GM12878 (cell line): Measurements from ENCODE around the gene WASF2. TPM values are rescaled to one million over a fixed set of nuclear protein-coding genes. Genes with fewer than 3 reads are reported as not detected.

Source experiments
- ATAC-seq: fragments of 200-7000 bp; cut with Tn5 transposase; 3 replicates; pipeline ENCODE4 v1.9.1; 2020; ENCODE audit warnings: mild to moderate bottlenecking, moderate library complexity
- BruUV-seq: library from RNA; stranded (reverse); fragments of 400-500 nt; replicated peaks from 2 replicates; lab custom pipeline; 2021; lab: Mats Ljungman, UMichigan
- CTCF ChIA-PET: fragments of 300-600 bp; sonication (Branson Sonifier 250); formaldehyde crosslinking; extraction: SDS; loops from one replicate; lab custom pipeline; 2021; ENCODE audit warnings: inconsistent platforms; lab: Yijun Ruan, JAX
- POLR2A ChIA-PET: fragments of 350-600 bp; formaldehyde crosslinking; extraction: SDS; loops from one replicate; lab custom pipeline; 2021; ENCODE audit warnings: inconsistent platforms; lab: Charles Lee
- RAD21 ChIA-PET: fragments of 300-600 bp; sonication (Branson Sonifier 250); formaldehyde crosslinking; loops from one replicate; lab custom pipeline; 2023; ENCODE audit warnings: antibody characterized with exemption; ENCODE audit not compliant: unreplicated experiment; lab: Charles Lee
- SMC1A ChIA-PET: fragments of 300-600 bp; sonication (Branson Sonifier 250); formaldehyde crosslinking; loops from one replicate; lab custom pipeline; 2023; ENCODE audit not compliant: unreplicated experiment, uncharacterized antibody; lab: Charles Lee
- DNase-seq: peaks from one replicate; pipeline ENCODE4 v3.0.0-alpha.2; 2011; ENCODE audit warnings: low read depth, low spot score
- FAIRE-seq: peaks from 3 replicates; lab custom pipeline; 2011; peaks lifted over from hg19 to GRCh38; lab: Jason Lieb, UNC
- H2AFZ ChIP-seq: 2 replicates; pipeline ENCODE4 v1.6.0; 2011; ENCODE audit warnings: low read depth, low read length, control low read depth; ENCODE audit not compliant: control insufficient read depth
- H3K27ac ChIP-seq: 2 replicates; pipeline ENCODE4 v1.5.1; 2011; ENCODE audit warnings: control low read depth; ENCODE audit not compliant: control insufficient read depth, insufficient read depth
- H3K27me3 ChIP-seq, 2 experiments: replicated peaks in 1 of 2; 2 replicates each; pipeline versions ENCODE4 v1.6.0 to v1.6.1; 2011; ENCODE audit warnings: low read length in 1 of 2; ENCODE audit not compliant: control insufficient read depth in 2 of 2, insufficient read depth in 2 of 2
- H3K36me3 ChIP-seq, 2 experiments: 2 replicates each; pipeline ENCODE4 v1.5.1; 2011; ENCODE audit warnings: low read length in 1 of 2; ENCODE audit not compliant: control insufficient read depth in 2 of 2, insufficient read depth in 2 of 2
- H3K4me1 ChIP-seq: 2 replicates; pipeline ENCODE4 v1.6.1; 2011; ENCODE audit warnings: mild to moderate bottlenecking, low read length, moderate library complexity, mixed read lengths; ENCODE audit not compliant: control insufficient read depth, insufficient read depth
- H3K4me2 ChIP-seq: 2 replicates; pipeline ENCODE4 v1.6.0; 2011; ENCODE audit warnings: control low read depth; ENCODE audit not compliant: control insufficient read depth, insufficient read depth
- H3K4me3 ChIP-seq: fragments of 200-600 bp; sonication (generic); 2 replicates; pipeline ENCODE4 v1.5.1; 2016
- H3K79me2 ChIP-seq: 2 replicates; pipeline ENCODE4 v1.6.0; 2011; ENCODE audit warnings: low read length; ENCODE audit not compliant: control insufficient read depth, insufficient read depth
- H3K9ac ChIP-seq: 2 replicates; pipeline ENCODE4 v1.8.0; 2011; ENCODE audit warnings: low read length, control low read depth, mixed read lengths; ENCODE audit not compliant: control insufficient read depth, insufficient read depth
- H3K9me3 ChIP-seq: replicated peaks from 3 replicates; pipeline ENCODE4 v1.5.1; 2011; ENCODE audit warnings: mild to moderate bottlenecking, low read length; ENCODE audit not compliant: control insufficient read depth, insufficient read depth
- H4K20me1 ChIP-seq: 2 replicates; pipeline ENCODE4 v1.6.0; 2011; ENCODE audit not compliant: control insufficient read depth, insufficient read depth
- BACH1 ChIP-seq: fragments of 450-650 bp; IDR thresholded peaks from 2 replicates; pipeline ENCODE4 v1.6.1; 2017; ENCODE audit warnings: mild to moderate bottlenecking, borderline replicate concordance
- CEBPB ChIP-seq, 2 experiments: fragments of 150-350 bp in 1 of 2; IDR thresholded peaks; 2 replicates each; pipeline ENCODE4 v1.6.1; 2012 to 2014; ENCODE audit warnings: low read depth in 2 of 2, low read length in 2 of 2, borderline replicate concordance in 1 of 2, inconsistent platforms in 1 of 2
- CHD1 ChIP-seq: IDR thresholded peaks from 2 replicates; pipeline ENCODE4 v1.6.1; 2012; ENCODE audit warnings: low read depth, low read length, improper control_type of control experiment
- FOS ChIP-seq: IDR thresholded peaks from 3 replicates; pipeline ENCODE4 v1.6.1; 2011; ENCODE audit warnings: borderline replicate concordance; ENCODE audit not compliant: insufficient read length; ENCODE audit errors: extremely low read depth
- FOXK2 ChIP-seq: fragments of 450-650 bp; IDR thresholded peaks from 2 replicates; pipeline ENCODE4 v1.6.1; 2017; ENCODE audit warnings: mild to moderate bottlenecking, moderate library complexity
- JUNB ChIP-seq: IDR thresholded peaks from 2 replicates; pipeline ENCODE4 v1.6.1; 2016; ENCODE audit warnings: antibody characterized with exemption, mild to moderate bottlenecking
- LARP7 ChIP-seq: fragments of 450-650 bp; IDR thresholded peaks from 2 replicates; pipeline ENCODE4 v1.6.1; 2017; ENCODE audit warnings: mild to moderate bottlenecking
- MEF2A ChIP-seq: IDR thresholded peaks from 2 replicates; pipeline ENCODE4 v1.6.1; 2011; ENCODE audit warnings: low read depth, mild to moderate bottlenecking, low read length, moderate library complexity; ENCODE audit not compliant: insufficient read depth
- MTA2 ChIP-seq: fragments of 450-650 bp; IDR thresholded peaks from 2 replicates; pipeline ENCODE4 v1.6.1; 2016; ENCODE audit warnings: low read depth, mild to moderate bottlenecking, moderate library complexity
- NFYB ChIP-seq: IDR thresholded peaks from 2 replicates; pipeline ENCODE4 v1.6.1; 2011; ENCODE audit warnings: low read depth, mild to moderate bottlenecking, low read length, improper control_type of control experiment, moderate library complexity; ENCODE audit not compliant: insufficient read depth
- NR2F1 ChIP-seq: fragments of 450-650 bp; conservative IDR thresholded peaks from 2 replicates; pipeline ENCODE4 v1.6.1; 2017; ENCODE audit warnings: mild to moderate bottlenecking
- PKNOX1 ChIP-seq: fragments of 450-650 bp; IDR thresholded peaks from 2 replicates; pipeline ENCODE4 v1.6.1; 2016; ENCODE audit warnings: mild to moderate bottlenecking
- POLR2AphosphoS5 ChIP-seq: IDR thresholded peaks from 2 replicates; pipeline ENCODE4 v1.6.1; 2011; ENCODE audit warnings: mild to moderate bottlenecking, low read length, inconsistent platforms
- RELB ChIP-seq: fragments of 450-650 bp; IDR thresholded peaks from 2 replicates; pipeline ENCODE4 v1.6.1; 2017; ENCODE audit warnings: low read depth, mild to moderate bottlenecking, moderate library complexity
- SREBF1 ChIP-seq: IDR thresholded peaks from 2 replicates; pipeline ENCODE4 v1.6.1; 2012; ENCODE audit warnings: mild to moderate bottlenecking, low read length
- TCF7 ChIP-seq: IDR thresholded peaks from 2 replicates; pipeline ENCODE4 v1.6.1; 2014; ENCODE audit warnings: antibody characterized with exemption, borderline replicate concordance
- WRNIP1 ChIP-seq: IDR thresholded peaks from 2 replicates; pipeline ENCODE4 v1.6.1; 2011; ENCODE audit warnings: low read depth, low read length, improper control_type of control experiment, borderline replicate concordance
- ZNF687 ChIP-seq: fragments of 450-650 bp; IDR thresholded peaks from 2 replicates; pipeline ENCODE4 v1.6.1; 2017; ENCODE audit warnings: mild to moderate bottlenecking, moderate library complexity
- WGBS: methylation state at CpG from one replicate; pipeline ENCODE4 v1.1.6; 2016; ENCODE audit warnings: low lambda C conversion rate; ENCODE audit not compliant: insufficient replicate concordance, insufficient coverage; ENCODE audit errors: missing lambda C conversion rate; 5-methylcytosine and 5-hydroxymethylcytosine counted together
- in situ Hi-C: fragments of 300-500 bp; cut with MboI; formaldehyde crosslinking; loops from 9 replicates; pipeline ENCODE4 v1.14.3; 2018; ENCODE audit warnings: mixed read lengths
- intact Hi-C: fragments of 100-400 bp; cut with micrococcal nuclease; formaldehyde crosslinking; loops from one replicate; pipeline ENCODE4 v1.14.2; 2022; ENCODE audit not compliant: unreplicated experiment
- polyA plus RNA-seq, 11 experiments: library from polyadenylated mRNA; depleted of rRNA in 4 of 11; unstranded in 6 of 11; stranded (reverse) in 5 of 11; fragments of >200 nt; fragmentation: Nextera tagmentation in 4 of 11; fragmentation: Illumina TruSeq in 1 of 11; extraction: Ambion mirVana in 4 of 11; extraction: Trizol in 1 of 11; gene quantifications; 1 replicate in 1 of 11; 2 replicates in 10 of 11; pipeline versions ENCODE4 v1.2.1 to v1.2.3, GENCODE V29; 2011 to 2016; ENCODE audit warnings: inconsistent platforms in 2 of 11, missing spikeins in 2 of 11, low read depth in 1 of 11
- total RNA-seq, 4 experiments: library from RNA; depleted of rRNA in 3 of 4; stranded (reverse); fragments of >200 nt in 3 of 4; fragmentation: Illumina TruSeq in 1 of 4; extraction: Trizol in 1 of 4; gene quantifications; 2 replicates each; pipeline versions ENCODE4 v1.2.1 to v1.2.3, GENCODE V29; 2013 to 2021

Gene WASF2
- total and polyA plus RNA-seq, 10 of the 15 experiments (the other 5 are each of a cell fraction or from before 2014, with no cell fraction given) = 7.0 to 111 (median 37.1) TPM

- Histone ChIP-seq H3K27me3 (no peaks in the 10 kb centered on the region; a peak in 1 of 4 replicates), H3K4me2 (no peak overlapping the region), H3K9me3 (no peaks in the 10 kb centered on the region), H3K36me3 (no peaks in the 10 kb centered on the region), H3K4me1 (peaks cover 10% of the 10 kb centered on the region), H3K4me3 (no peak overlapping the region), H4K20me1 (no peaks in the 10 kb centered on the region; the same call in 1 of the 2 replicates), H3K9ac (no peak overlapping the region), H2AFZ (no peak overlapping the region), H3K27ac (no peak overlapping the region), H3K79me2 (no peaks in the 10 kb centered on the region)
- DNase-seq = no peak
- POLR2A ChIA-PET = interaction anchor here (0.6 kb wide), 3 partner anchors 27 to 45 kb away, joined by 3 to 5 read pairs (median 4); no protein-coding TSS in a partner anchor
- BruUV-seq = no TSS peak
- in situ Hi-C loops (no loop called here), intact Hi-C loops (no loop called here)
- no peak for TF ChIP-seq NFYB
- no peak for TF ChIP-seq ZNF687
- TF ChIP-seq PKNOX1 = no peak
- no peak for TF ChIP-seq CEBPB (IDR thresholded peaks at IDR 0.05; ENCODE audit: borderline replicate concordance in 1 of 2, low read depth in 2 of 2, low read length in 2 of 2)
- no peak for TF ChIP-seq MEF2A
- TF ChIP-seq BACH1 = no peak
- no peak for TF ChIP-seq RELB
- no peak for TF ChIP-seq CHD1
- TF ChIP-seq WRNIP1 = no peak
- no peak for TF ChIP-seq JUNB
- no peak for TF ChIP-seq NR2F1
- TF ChIP-seq MTA2 = no peak
- TF ChIP-seq SREBF1 = no peak
- no peak for TF ChIP-seq LARP7
- no peak for TF ChIP-seq POLR2AphosphoS5
- TF ChIP-seq TCF7 = no peak
- TF ChIP-seq FOXK2 = no peak
- no peak for TF ChIP-seq FOS
- RAD21 ChIA-PET = no interaction called here
- CTCF ChIA-PET = interaction anchor here (0.6 to 2.3 kb wide), 7 partner anchors 16 to 269 kb away, joined by 3 to 12 read pairs (median 3); no protein-coding TSS in a partner anchor
- SMC1A ChIA-PET = no interaction called here
- FAIRE-seq = no peak
- no peak for ATAC-seq
- WGBS = 69% methylated on average over 19 of the region's 19 CpGs
Measured at GRCh38 chr1:27372022-27372807, 117.8 kb downstream of the WASF2 start.
